Fibroblast of the aortic adventitia (primary cell): ENCODE measurements around the gene USP30. TPM values are rescaled to one million over a fixed set of nuclear protein-coding genes. Genes with fewer than 3 reads are reported as not detected.

ENCODE experiments used
- DNase-seq: peaks from one replicate; pipeline ENCODE4 v3.0.0-alpha.2; 2010; ENCODE audit warnings: low read depth
- H3K4me3 ChIP-seq: 2 replicates; pipeline ENCODE4 v1.5.1; 2011; ENCODE audit warnings: low read depth, mild to moderate bottlenecking, control low read depth, low read length, moderate library complexity
- CTCF ChIP-seq: IDR thresholded peaks from 2 replicates; pipeline ENCODE4 v1.5.1; 2011; ENCODE audit warnings: mild to moderate bottlenecking, low read length, control low read depth, inconsistent platforms; ENCODE audit not compliant: insufficient read depth
- total RNA-seq: library from RNA; depleted of rRNA; stranded (reverse); fragments of >200 nt; gene quantifications from 2 replicates; pipeline ENCODE4 v1.2.3, GENCODE V29; 2012; ENCODE audit warnings: low replicate concordance

The USP30 gene
- total RNA-seq, 1 donor = 11.2 TPM

- no peak for DNase-seq
- H3K4me3 ChIP-seq = no peak overlapping the region
- no peak for TF ChIP-seq CTCF
Observed at GRCh38 chr12:109105176-109105575, 52.8 kb downstream of the USP30 start.

- TF ChIP-seq CTCF = no peak
- DNase-seq = no peak
Observed at GRCh38 chr12:109109746-109110350, 57.5 kb downstream of the USP30 start.

GRCh38 chr12:109110988-109111495, 58.7 kb downstream of the USP30 start:
- no peak for TF ChIP-seq CTCF
- DNase-seq = peak; percentile 79
- H3K4me3 ChIP-seq = peak overlapping the region; percentile 78

More at GRCh38 chr12:109109746-109110350, 57.5 kb downstream of the USP30 start:
- H3K4me3 ChIP-seq = no peak overlapping the region

GRCh38 chr12:109112720-109113465, 60.5 kb downstream of the USP30 start:
- H3K4me3 ChIP-seq = no peak overlapping the region
- no peak for TF ChIP-seq CTCF

GRCh38 chr12:109113661-109114321, 61.4 kb downstream of the USP30 start:
- DNase-seq = no peak
- no peak for TF ChIP-seq CTCF
- H3K4me3 ChIP-seq = no peak overlapping the region

More at GRCh38 chr12:109112720-109113465, 60.5 kb downstream of the USP30 start:
- DNase-seq = no peak

- no peak for DNase-seq
- no peak for TF ChIP-seq CTCF
- no peak overlapping the region for H3K4me3 ChIP-seq
Observed at GRCh38 chr12:109114644-109115043, 62.3 kb downstream of the USP30 start.
